ENCODE measurements around the gene RNF43. TPM values are rescaled to one million over a fixed set of nuclear protein-coding genes. Genes with fewer than 3 reads are reported as not detected.

Gene RNF43
- total RNA-seq, 2 experiments from 2014 or later, result 0.07 to 0.12 TPM

- H3K4me1 Mint-ChIP-seq, result peaks cover 31% of the 10 kb centered on the region
- no peaks in the 10 kb centered on the region for H3K36me3 Mint-ChIP-seq (ENCODE audit: low read depth)
- ChIA-PET POLR2A (interaction anchor here (0.7 to 1.6 kb wide), 2 partner anchors 84 to 99 kb away, joined by 3 to 5 read pairs; no protein-coding TSS in a partner anchor), CTCF (interaction anchor here (1.6 to 5.3 kb wide), 3 partner anchors 23 to 100 kb away, joined by 6 to 36 read pairs (median 9); no protein-coding TSS in a partner anchor)
- H3K27me3 Mint-ChIP-seq, result no peaks in the 10 kb centered on the region
- no peak for DNase-seq
- no peaks in the 10 kb centered on the region for H3K9me3 Mint-ChIP-seq
- no peak overlapping the region for H3K4me3 Mint-ChIP-seq
- no peak overlapping the region for H3K27ac Mint-ChIP-seq
Measured at GRCh38 chr17:58416396-58416795, 938 bp downstream of the RNF43 start.

GRCh38 chr17:58415371-58416055, 1.8 kb downstream of the RNF43 start:
- ChIA-PET CTCF (interaction anchor here (0.6 to 5.3 kb wide), 6 partner anchors 25 to 99 kb away, joined by 3 to 36 read pairs (median 4); no protein-coding TSS in a partner anchor), POLR2A (interaction anchor here (0.7 to 0.9 kb wide), 2 partner anchors 71 to 83 kb away, joined by 3 read pairs; no protein-coding TSS in a partner anchor)
- no peaks in the 10 kb centered on the region for H3K9me3 Mint-ChIP-seq
- no peak for DNase-seq
- H3K4me1 Mint-ChIP-seq, result peaks cover 31% of the 10 kb centered on the region
- H3K36me3 Mint-ChIP-seq (ENCODE audit: low read depth), result no peaks in the 10 kb centered on the region
- H3K27ac Mint-ChIP-seq, result no peak overlapping the region
- H3K4me3 Mint-ChIP-seq, result no peak overlapping the region
- no peaks in the 10 kb centered on the region for H3K27me3 Mint-ChIP-seq

DNA sequence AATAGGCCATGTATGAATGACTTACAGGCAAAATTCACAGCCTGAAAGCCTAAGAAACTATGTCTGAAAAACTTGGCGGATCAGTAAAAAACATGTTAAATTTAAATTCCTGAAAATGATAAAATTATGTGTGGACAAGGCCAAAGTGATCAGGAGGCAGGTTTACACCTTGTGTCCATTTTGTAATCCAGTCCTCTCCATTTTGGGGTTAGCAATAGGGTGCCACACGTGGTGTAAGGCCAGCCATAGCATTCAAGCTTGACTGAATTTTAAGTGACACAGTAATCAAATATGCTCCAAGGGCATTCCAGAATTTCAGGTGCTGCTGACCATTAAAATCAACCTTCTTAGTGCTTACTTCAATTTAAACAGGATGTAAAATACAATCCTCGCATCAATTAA, 2.7 kb downstream of the RNF43 start:
- DNase-seq, result no peak
- no peaks in the 10 kb centered on the region for H3K9me3 Mint-ChIP-seq
- peaks cover 31% of the 10 kb centered on the region for H3K4me1 Mint-ChIP-seq
- ChIA-PET POLR2A (interaction anchor here (0.9 kb wide), 1 partner anchor 70 kb away, joined by 3 read pairs; no protein-coding TSS in a partner anchor), CTCF (interaction anchor here (1.0 to 5.3 kb wide), 4 partner anchors 25 to 98 kb away, joined by 3 to 36 read pairs (median 4); no protein-coding TSS in a partner anchor)
- no peaks in the 10 kb centered on the region for H3K27me3 Mint-ChIP-seq
- no peaks in the 10 kb centered on the region for H3K36me3 Mint-ChIP-seq (ENCODE audit: low read depth)
- H3K27ac Mint-ChIP-seq, result no peak overlapping the region
- no peak overlapping the region for H3K4me3 Mint-ChIP-seq

DNA sequence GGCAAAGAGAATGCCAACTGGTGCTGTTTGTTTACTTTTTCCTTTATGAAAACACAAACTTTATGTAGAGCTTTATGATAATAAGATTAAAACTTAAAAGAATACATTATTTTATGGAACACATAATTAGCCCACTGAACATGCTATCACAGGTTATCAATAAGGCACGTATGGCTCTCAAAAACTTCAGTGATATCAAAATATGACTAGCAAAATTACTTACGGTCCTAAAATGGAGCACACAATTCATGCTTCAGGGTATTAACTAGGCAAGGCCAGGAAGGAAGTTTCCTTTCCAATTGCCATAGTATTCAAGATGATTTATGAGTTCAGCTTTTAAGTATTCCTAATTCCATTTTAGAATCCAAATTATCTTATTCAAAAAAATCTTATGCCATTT, 3.6 kb downstream of the RNF43 start:
- H3K9me3 Mint-ChIP-seq, result no peaks in the 10 kb centered on the region
- peaks cover 31% of the 10 kb centered on the region for H3K4me1 Mint-ChIP-seq
- no peaks in the 10 kb centered on the region for H3K36me3 Mint-ChIP-seq (ENCODE audit: low read depth)
- no peak for DNase-seq
- ChIA-PET POLR2A (interaction anchor here (0.6 to 1.1 kb wide), 3 partner anchors 43 to 77 kb away, joined by 3 read pairs; no protein-coding TSS in a partner anchor), CTCF (interaction anchor here (0.7 to 1.4 kb wide), 5 partner anchors 21 to 110 kb away, joined by 3 to 5 read pairs (median 3); partner anchors contain the start of gene SUPT4H1)
- H3K4me3 Mint-ChIP-seq, result no peak overlapping the region
- H3K27ac Mint-ChIP-seq, result no peak overlapping the region
- no peaks in the 10 kb centered on the region for H3K27me3 Mint-ChIP-seq

DNA sequence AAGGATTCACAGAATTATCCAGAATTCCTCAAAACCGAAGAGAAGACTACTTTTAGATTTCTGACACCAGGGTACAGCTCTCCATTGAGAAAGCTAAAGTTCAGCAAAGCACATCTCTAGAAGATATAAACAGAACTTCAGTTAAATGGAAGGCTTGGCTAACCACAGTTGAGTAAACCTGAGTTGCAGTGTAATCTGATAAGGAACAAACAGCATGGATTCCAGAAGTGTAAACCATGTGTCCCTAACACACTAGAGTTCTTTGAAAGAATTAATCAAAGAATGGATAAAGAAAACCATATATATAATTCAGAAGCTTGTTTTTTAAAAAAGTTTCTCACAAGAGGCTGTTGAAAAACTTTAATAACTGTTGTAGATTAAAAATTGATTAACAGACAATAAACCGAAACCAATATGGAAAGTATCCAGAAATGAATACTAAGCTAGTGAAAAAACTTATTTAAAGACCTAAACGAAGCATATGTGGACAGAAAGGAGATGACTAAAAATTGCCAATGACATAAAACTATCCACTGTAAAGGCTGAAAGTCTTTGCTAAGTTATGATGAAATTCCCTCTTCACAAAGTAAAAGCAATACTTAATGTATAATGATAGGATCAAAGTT, 4.3 kb downstream of the RNF43 start:
- H3K9me3 Mint-ChIP-seq, result no peaks in the 10 kb centered on the region
- peaks cover 25% of the 10 kb centered on the region for H3K4me1 Mint-ChIP-seq
- H3K27ac Mint-ChIP-seq, result no peak overlapping the region
- no peaks in the 10 kb centered on the region for H3K27me3 Mint-ChIP-seq
- no peak for DNase-seq
- no peaks in the 10 kb centered on the region for H3K36me3 Mint-ChIP-seq (ENCODE audit: low read depth)
- H3K4me3 Mint-ChIP-seq, result no peak overlapping the region
- CTCF ChIA-PET, result interaction anchor here (0.7 to 1.4 kb wide), 5 partner anchors 21 to 109 kb away, joined by 3 to 5 read pairs (median 3); partner anchors contain the start of gene SUPT4H1
- POLR2A ChIA-PET, result interaction anchor here (0.6 to 1.1 kb wide), 3 partner anchors 42 to 76 kb away, joined by 3 read pairs; no protein-coding TSS in a partner anchor

DNA sequence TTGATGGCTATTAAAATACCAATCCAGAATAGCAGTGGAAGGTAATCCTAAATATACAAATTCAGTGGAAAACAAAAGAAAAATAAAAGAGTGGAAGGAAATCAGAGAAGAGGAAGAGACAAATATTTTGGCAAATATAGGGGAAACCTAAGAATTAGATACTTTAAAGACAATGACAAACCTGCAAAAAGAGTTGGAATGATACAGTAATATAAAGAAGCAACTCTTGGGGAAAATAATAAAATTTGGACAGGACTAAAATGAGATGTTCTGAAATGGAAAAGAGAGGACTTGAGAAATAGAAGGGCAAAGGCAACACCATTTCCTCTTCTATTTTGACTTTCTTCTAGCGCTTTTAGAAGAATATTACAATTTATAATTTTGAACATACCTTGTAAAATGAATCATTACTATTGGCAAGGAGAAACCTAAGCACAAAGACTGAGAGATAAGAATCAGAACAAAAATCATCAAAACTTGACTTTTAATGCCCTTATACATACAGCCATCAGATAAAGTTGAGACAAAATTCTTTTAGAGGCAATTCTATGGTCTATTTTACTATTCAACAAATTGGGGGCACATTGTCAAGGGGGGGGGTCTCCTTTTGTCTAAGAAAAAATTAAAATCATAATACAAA, 5.2 kb downstream of the RNF43 start:
- CTCF ChIA-PET, result interaction anchor here (1.4 to 1.7 kb wide), 2 partner anchors 60 to 95 kb away, joined by 3 to 6 read pairs; partner anchors contain the start of gene SUPT4H1
- H3K36me3 Mint-ChIP-seq (ENCODE audit: low read depth), result no peaks in the 10 kb centered on the region
- POLR2A ChIA-PET, result no interaction called here

GRCh38 chr17:58411408-58411894, 5.9 kb downstream of the RNF43 start:
- no peaks in the 10 kb centered on the region for H3K27me3 Mint-ChIP-seq
- ChIA-PET POLR2A (no interaction called here), CTCF (interaction anchor here (0.6 to 1.7 kb wide), 3 partner anchors 27 to 146 kb away, joined by 3 to 6 read pairs (median 3); no protein-coding TSS in a partner anchor)
- peaks cover 12% of the 10 kb centered on the region for H3K4me1 Mint-ChIP-seq
- no peaks in the 10 kb centered on the region for H3K9me3 Mint-ChIP-seq
- H3K4me3 Mint-ChIP-seq, result no peak overlapping the region
- H3K36me3 Mint-ChIP-seq (ENCODE audit: low read depth), result no peaks in the 10 kb centered on the region
- H3K27ac Mint-ChIP-seq, result no peak overlapping the region
- no peak for DNase-seq

More for the DNA sequence above, 5.2 kb downstream of the RNF43 start:
- no peaks in the 10 kb centered on the region for H3K27me3 Mint-ChIP-seq
- no peak overlapping the region for H3K4me3 Mint-ChIP-seq
- H3K9me3 Mint-ChIP-seq, result no peaks in the 10 kb centered on the region
- peaks cover 16% of the 10 kb centered on the region for H3K4me1 Mint-ChIP-seq
- DNase-seq, result no peak
- H3K27ac Mint-ChIP-seq, result no peak overlapping the region

DNA sequence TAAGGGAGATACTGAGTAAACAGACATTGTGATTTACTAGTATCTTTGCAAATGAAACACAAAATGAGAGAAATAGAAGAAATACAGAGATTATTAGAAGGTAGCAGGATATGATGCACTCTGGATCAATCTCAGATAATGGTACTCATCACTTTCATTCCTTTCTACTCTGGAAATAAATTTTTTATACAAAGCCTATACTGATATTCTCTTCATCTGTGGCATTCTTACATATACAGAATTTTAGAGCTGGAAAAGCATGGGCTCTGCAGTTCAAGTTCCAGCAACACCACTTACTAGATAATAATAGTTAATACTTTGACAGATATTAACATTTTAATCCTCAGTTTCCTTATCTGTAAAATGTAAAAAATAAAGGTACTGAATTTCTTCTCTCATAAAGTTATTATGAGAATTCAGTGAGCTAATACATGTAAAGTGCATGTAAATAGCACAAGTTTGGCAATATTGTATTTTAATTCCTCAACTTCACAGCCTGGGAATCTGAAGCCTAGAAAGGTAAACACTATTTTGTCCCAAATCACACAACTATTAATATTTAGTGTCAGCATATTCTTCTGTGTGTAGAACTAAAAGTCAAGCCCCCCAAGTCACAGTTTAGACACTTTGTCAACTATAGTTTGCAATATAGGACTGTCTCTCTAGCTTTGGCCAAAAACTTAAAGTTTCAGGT, 6.5 kb downstream of the RNF43 start:
- no peak overlapping the region for H3K27ac Mint-ChIP-seq
- no peaks in the 10 kb centered on the region for H3K27me3 Mint-ChIP-seq
- no peak for DNase-seq
- peaks cover 10% of the 10 kb centered on the region for H3K4me1 Mint-ChIP-seq
- H3K4me3 Mint-ChIP-seq, result no peak overlapping the region
- CTCF ChIA-PET, result interaction anchor here (0.6 to 1.7 kb wide), 3 partner anchors 26 to 145 kb away, joined by 3 to 6 read pairs (median 3); no protein-coding TSS in a partner anchor
- POLR2A ChIA-PET, result no interaction called here
- H3K9me3 Mint-ChIP-seq, result no peaks in the 10 kb centered on the region
- no peaks in the 10 kb centered on the region for H3K36me3 Mint-ChIP-seq (ENCODE audit: low read depth)

GRCh38 chr17:58409432-58409831, 7.9 kb downstream of the RNF43 start:
- CTCF ChIA-PET, result interaction anchor here (0.7 to 1.1 kb wide), 2 partner anchors 21 to 92 kb away, joined by 3 to 4 read pairs; no protein-coding TSS in a partner anchor
- Mint-ChIP-seq H3K9me3 (no peaks in the 10 kb centered on the region), H3K4me1 (peaks cover 10% of the 10 kb centered on the region)

DNA sequence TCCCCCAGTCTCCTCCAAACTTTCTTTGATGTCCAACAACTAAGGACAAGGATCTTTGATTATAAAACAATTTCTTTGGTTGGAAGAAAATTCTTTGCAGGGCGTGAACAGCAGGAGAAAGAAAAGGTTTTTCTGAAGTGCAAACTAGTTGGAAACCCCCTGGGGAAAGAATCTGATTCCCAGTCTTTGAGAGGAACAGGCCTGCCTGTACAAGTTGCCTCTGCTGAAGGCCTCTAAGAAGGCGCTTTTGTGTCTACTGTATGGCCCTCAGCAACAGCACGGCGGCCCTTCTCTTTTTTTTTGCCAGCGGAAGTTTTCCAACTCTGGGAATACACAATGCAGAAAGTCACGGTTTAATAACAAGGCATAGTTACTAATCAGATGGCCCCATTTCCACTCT, 14.0 kb downstream of the RNF43 start:
- POLR2A ChIA-PET, result no interaction called here
- Mint-ChIP-seq H3K4me3 (no peak overlapping the region), H3K36me3 (ENCODE audit: low read depth) (no peaks in the 10 kb centered on the region), H3K9me3 (no peaks in the 10 kb centered on the region), H3K27me3 (peaks cover 2% of the 10 kb centered on the region), H3K4me1 (peaks cover 13% of the 10 kb centered on the region), H3K27ac (no peak overlapping the region)
- no peak for DNase-seq
- CTCF ChIA-PET, result interaction anchor here (0.6 kb wide), 1 partner anchor 11 kb away, joined by 3 read pairs; no protein-coding TSS in a partner anchor

More at GRCh38 chr17:58409432-58409831, 7.9 kb downstream of the RNF43 start:
- DNase-seq, result no peak
- H3K27ac Mint-ChIP-seq, result no peak overlapping the region
- no peaks in the 10 kb centered on the region for H3K36me3 Mint-ChIP-seq (ENCODE audit: low read depth)
- POLR2A ChIA-PET, result no interaction called here
- H3K27me3 Mint-ChIP-seq, result no peaks in the 10 kb centered on the region
- no peak overlapping the region for H3K4me3 Mint-ChIP-seq

DNA sequence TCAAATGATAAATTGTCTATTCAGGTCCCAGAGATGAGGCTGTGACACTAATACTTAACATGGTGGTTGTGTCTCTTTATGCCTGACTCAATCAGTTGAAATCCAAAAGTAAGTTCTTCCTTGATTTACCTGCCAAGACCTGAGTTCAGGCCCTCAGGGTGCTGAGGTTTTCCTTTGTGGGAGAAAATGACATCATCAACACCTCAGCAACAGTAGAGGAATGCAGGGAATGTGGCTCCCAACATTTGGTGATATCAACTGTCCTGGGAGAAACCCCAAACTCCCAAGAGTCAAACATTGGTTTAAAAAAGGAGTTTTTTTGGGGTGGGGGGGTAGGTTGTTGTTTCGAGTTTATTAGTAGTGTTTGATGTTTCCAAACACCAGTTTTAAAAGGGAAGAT, 14.7 kb downstream of the RNF43 start:
- CTCF ChIA-PET, result no interaction called here
- no peak for DNase-seq
- no peaks in the 10 kb centered on the region for H3K36me3 Mint-ChIP-seq (ENCODE audit: low read depth)
- H3K4me1 Mint-ChIP-seq, result peaks cover 13% of the 10 kb centered on the region
- H3K9me3 Mint-ChIP-seq, result no peaks in the 10 kb centered on the region
- H3K4me3 Mint-ChIP-seq, result no peak overlapping the region
- POLR2A ChIA-PET, result no interaction called here
- H3K27ac Mint-ChIP-seq, result no peak overlapping the region
- H3K27me3 Mint-ChIP-seq, result peaks cover 2% of the 10 kb centered on the region

- Mint-ChIP-seq H3K27ac (no peak overlapping the region), H3K4me1 (peaks cover 13% of the 10 kb centered on the region), H3K36me3 (ENCODE audit: low read depth) (no peaks in the 10 kb centered on the region), H3K4me3 (no peak overlapping the region), H3K9me3 (no peaks in the 10 kb centered on the region), H3K27me3 (peaks cover 2% of the 10 kb centered on the region)
- DNase-seq, result peak; percentile 23
- CTCF ChIA-PET, result interaction anchor here (1.2 kb wide), 1 partner anchor 16 kb away, joined by 6 read pairs; the partner anchor contains the start of gene RNF43
- POLR2A ChIA-PET, result no interaction called here
Measured at GRCh38 chr17:58402047-58402446, 15.3 kb downstream of the RNF43 start.
